Lower leg skin (tissue), 3 donors: ENCODE data around the gene OSBPL5.

Source experiments
- CTCF ChIP-seq, 3 donors: fragments of 450-650 bp; IDR thresholded peaks; one replicate each; pipeline ENCODE4 v1.5.1; 2016; ENCODE audit warnings: antibody characterized with exemption in 3 of 3, mild to moderate bottlenecking in 3 of 3, moderate library complexity in 2 of 3
- POLR2A ChIP-seq, 2 donors: fragments of 450-650 bp; IDR thresholded peaks; one replicate each; pipeline ENCODE4 v1.6.1; 2016 to 2017; ENCODE audit warnings: antibody characterized with exemption in 2 of 2, mild to moderate bottlenecking in 1 of 2, moderate library complexity in 1 of 2

DNA sequence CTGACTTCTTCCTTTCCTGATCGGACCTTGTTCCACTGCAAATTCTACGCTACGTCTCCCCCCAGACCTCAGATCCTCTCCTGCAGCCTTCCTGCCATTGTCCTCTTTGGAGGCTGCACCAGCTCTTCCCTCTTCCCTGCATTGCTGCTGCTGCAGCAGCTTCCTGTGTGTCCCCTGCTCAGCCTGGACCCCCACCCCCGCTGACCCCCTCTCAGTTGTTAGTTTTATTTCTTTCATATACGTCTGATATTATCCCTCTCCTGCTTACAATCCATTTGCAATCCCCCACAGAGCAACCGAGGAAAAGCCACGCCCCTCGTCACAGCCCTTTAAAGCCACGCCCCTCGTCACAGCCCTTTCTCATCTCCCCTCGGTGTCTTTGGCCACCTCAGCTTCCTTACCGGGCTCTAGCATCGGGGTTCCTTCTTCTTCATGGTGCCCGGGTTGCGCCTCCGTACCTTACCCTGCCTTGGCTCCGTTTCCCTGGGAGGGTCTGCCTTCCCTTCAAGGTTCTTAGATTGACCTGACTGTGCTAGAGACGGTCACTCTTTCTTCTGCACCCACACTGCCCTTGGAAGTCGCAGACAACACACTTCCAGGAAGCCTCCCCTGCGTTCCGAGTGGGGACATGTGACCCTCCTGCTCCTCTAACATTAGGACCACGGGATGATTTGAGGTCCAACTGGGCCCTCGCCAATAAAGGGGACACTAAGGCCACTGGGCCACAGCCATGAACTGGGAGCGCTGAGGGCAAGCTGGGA, 48.7 kb upstream of the OSBPL5 start:
- TF ChIP-seq POLR2A (IDR thresholded peaks at IDR 0.05) (no peak), CTCF (IDR thresholded peaks at IDR 0.05) (no peak)
